ENCODE measurements around the gene P3H1. TPM values are rescaled to one million over a fixed set of nuclear protein-coding genes. Genes with fewer than 3 reads are reported as not detected.
A peak's percentile ranks its signal among the peaks of the same experiment; 100 is the strongest.

Gene P3H1
- total RNA-seq, 1 donor from 2014 or later = 8.6 TPM

DNA sequence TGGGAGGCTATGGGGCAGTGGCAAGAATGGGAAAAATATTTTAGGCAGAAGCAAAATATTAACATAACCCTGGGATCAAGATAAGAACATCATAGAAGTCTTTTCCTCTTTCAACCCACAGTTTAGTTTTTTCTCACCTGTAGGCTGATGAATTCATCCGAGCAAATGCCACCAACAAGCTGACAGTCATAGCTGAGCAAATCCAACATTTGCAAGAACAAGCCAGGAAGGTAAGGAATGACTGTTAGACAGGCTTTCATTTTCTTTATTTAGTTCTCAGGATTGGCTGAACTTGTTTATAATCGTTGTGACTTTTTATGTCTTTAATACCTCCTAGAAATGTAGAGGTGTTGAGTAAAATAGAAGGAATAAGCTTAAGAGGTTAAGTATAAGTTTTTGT is 6.6 kb upstream of the P3H1 start:
- intact Hi-C loops (cut with micrococcal nuclease) = no loop called here
- Histone ChIP-seq H3K36me3 (peaks cover 45% of the 10 kb centered on the region), H3K27me3 (ENCODE audit: low read depth) (no peaks in the 10 kb centered on the region), H3K4me3 (no peak overlapping the region), H3K27ac (replicated peaks) (no peak overlapping the region), H3K4me1 (peaks cover 38% of the 10 kb centered on the region), H3K9me3 (replicated peaks) (no peaks in the 10 kb centered on the region)
- DNase-seq = no peak
- TF ChIP-seq, protein P1, sequence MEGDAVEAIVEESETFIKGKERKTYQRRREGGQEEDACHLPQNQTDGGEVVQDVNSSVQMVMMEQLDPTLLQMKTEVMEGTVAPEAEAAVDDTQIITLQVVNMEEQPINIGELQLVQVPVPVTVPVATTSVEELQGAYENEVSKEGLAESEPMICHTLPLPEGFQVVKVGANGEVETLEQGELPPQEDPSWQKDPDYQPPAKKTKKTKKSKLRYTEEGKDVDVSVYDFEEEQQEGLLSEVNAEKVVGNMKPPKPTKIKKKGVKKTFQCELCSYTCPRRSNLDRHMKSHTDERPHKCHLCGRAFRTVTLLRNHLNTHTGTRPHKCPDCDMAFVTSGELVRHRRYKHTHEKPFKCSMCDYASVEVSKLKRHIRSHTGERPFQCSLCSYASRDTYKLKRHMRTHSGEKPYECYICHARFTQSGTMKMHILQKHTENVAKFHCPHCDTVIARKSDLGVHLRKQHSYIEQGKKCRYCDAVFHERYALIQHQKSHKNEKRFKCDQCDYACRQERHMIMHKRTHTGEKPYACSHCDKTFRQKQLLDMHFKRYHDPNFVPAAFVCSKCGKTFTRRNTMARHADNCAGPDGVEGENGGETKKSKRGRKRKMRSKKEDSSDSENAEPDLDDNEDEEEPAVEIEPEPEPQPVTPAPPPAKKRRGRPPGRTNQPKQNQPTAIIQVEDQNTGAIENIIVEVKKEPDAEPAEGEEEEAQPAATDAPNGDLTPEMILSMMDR (IDR thresholded peaks at IDR 0.05; ENCODE audit: borderline replicate concordance) = no peak

DNA sequence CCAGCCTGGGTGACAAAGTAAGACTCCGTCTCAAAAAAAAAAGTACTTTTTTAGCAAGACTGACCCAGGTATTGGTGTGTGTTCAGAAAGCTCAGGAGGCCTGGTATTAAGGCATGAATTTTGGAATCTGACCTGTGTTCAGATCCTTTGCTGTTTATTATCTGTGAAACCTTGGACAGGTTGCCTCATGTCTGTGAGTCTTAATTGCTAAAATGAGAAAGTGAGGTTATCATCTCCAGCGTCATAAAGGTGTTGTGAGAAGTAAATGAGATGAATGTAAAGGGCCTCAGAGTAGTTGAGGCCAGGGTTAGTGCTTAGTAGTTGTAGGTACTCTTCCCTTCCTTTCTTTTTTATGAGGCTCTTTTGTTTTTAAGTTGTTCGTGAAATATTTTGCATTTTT is 3.0 kb upstream of the P3H1 start:
- Histone ChIP-seq H3K4me1 (peaks cover 70% of the 10 kb centered on the region), H3K27me3 (ENCODE audit: low read depth) (no peaks in the 10 kb centered on the region)
- intact Hi-C loops (cut with micrococcal nuclease) = loop anchor here (5.0 kb wide), 1 partner anchor 77 kb away; the partner anchor contains the start of gene ZNF691

DNA sequence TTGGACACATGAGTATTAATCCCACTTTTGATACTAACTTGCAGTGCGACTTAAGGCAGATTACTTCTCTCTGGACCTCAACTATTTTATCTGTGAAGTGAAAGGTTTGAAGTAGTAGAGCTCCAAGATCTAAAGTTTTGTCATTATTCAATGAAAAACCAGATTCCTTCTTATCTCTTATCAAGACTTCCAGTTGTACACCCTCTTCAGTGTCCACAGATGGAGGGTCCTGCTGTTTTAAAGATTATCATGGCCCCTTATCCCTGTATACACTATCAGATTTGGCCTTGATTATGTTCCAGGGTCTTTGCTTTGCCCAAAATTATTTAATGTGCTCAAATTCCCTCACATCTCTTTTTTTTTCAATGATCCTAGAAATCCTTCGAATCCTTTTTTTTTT is 1.3 kb upstream of the P3H1 start:
- H3K36me3 ChIP-seq = no peaks in the 10 kb centered on the region
- H3K4me3 ChIP-seq = peak overlapping the region; percentile 87
- no peak for DNase-seq
- intact Hi-C loops (cut with micrococcal nuclease) = loop anchor here (5.0 kb wide), 1 partner anchor 79 kb away; the partner anchor contains the start of gene ZNF691
- H3K4me1 ChIP-seq = peaks cover 82% of the 10 kb centered on the region
- H3K9me3 ChIP-seq (replicated peaks) = no peaks in the 10 kb centered on the region
- TF ChIP-seq, protein P1 (IDR thresholded peaks at IDR 0.05; ENCODE audit: borderline replicate concordance) = no peak
- H3K27ac ChIP-seq (replicated peaks) = no peak overlapping the region
- H3K27me3 ChIP-seq (ENCODE audit: low read depth) = no peaks in the 10 kb centered on the region

More for the DNA sequence above, 3.0 kb upstream of the P3H1 start:
- Histone ChIP-seq H3K4me3 (no peak overlapping the region), H3K9me3 (replicated peaks) (no peaks in the 10 kb centered on the region), H3K36me3 (peaks cover 14% of the 10 kb centered on the region), H3K27ac (replicated peaks) (no peak overlapping the region)
- TF ChIP-seq, protein P1 (IDR thresholded peaks at IDR 0.05; ENCODE audit: borderline replicate concordance) = no peak
- no peak for DNase-seq

DNA sequence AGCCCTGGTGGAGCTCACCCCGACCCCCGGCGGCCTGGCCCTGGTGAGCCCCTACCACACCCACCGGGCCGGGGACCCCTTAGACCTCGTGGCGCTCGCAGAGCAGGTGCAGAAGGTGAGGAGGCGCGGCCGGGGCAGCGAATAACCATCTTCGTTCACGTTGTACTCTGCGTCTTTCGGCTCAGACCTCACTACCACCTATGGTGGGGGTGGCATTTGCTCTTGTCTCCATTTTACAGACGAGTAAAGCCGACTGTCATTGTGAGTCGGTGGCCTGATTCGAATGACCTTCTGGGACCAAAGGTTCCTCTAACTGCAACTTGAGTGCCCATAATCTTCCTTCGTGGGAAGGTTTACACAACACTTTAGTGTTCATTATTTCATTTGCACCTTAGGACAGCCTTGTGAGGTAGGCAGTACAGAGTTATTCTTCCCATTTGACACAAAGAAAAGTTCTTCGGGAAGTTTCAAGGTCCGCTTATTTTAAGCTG is 727 bp upstream of the P3H1 start:
- Histone ChIP-seq H3K4me1 (peaks cover 81% of the 10 kb centered on the region), H3K36me3 (no peaks in the 10 kb centered on the region), H3K4me3 (peak overlapping the region; percentile 87), H3K9me3 (replicated peaks) (no peaks in the 10 kb centered on the region), H3K27ac (replicated peaks) (peak overlapping the region; percentile 93), H3K27me3 (ENCODE audit: low read depth) (no peaks in the 10 kb centered on the region)
- TF ChIP-seq, protein P1 (IDR thresholded peaks at IDR 0.05; ENCODE audit: borderline replicate concordance) = no peak
- intact Hi-C loops (cut with micrococcal nuclease) = loop anchor here (5.0 kb wide), 1 partner anchor 80 kb away; the partner anchor contains the start of gene ZNF691
- no peak for DNase-seq

DNA sequence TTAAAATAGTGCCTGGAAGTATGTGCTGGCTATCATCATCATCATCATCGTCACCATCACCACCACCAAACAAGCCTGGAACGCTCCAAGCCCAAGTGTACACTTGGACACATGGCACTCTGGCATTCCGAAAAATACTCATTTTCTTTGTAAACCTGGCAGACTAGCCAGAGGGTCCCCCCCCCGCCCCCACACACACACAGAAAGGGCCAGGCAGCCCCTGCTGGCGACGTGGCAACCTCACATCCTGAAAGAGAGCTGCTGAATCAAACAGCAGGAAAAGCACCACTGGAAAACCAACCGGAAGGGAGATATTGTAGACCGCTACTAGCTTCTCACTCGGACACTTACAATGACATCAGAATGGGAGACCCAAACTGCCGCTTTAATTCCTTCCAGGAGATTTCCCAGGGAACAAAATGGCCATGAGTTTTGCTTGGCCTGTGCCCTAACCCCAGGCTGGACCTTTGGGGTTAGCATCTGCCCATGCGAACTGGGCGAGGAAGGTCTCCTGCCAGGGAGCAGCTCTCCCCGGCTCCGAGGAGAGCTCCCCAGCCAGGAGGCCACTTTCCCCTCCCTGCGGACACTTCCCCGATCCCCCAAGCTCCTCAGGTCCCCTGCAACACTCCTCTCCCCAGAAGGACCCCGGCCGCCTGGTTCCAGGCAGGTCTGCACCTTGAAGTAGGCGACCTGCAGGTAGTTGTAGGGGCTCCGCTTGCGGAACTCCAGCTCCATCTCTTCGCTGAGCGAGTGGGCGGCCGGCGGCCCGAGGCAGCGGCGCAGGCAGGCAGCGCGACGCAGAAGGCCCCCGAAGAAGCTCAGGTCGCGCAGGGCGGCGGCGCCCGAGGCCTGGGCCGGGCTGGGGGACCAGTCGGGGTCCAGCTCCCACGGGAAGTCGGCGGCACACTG is 742 bp downstream of the P3H1 start:
- H3K27me3 ChIP-seq (ENCODE audit: low read depth) = no peaks in the 10 kb centered on the region
- no peaks in the 10 kb centered on the region for H3K9me3 ChIP-seq (replicated peaks)
- peak overlapping the region; percentile 87 for H3K4me3 ChIP-seq
- DNase-seq = peak; percentile 32
- H3K27ac ChIP-seq (replicated peaks) = peak overlapping the region; percentile 93
- TF ChIP-seq, protein P1 (IDR thresholded peaks at IDR 0.05; ENCODE audit: borderline replicate concordance) = peak; percentile 58
- H3K36me3 ChIP-seq = peaks cover 13% of the 10 kb centered on the region
- intact Hi-C loops (cut with micrococcal nuclease) = loop anchor here (5.0 kb wide), 1 partner anchor 81 kb away; the partner anchor contains the start of gene ZNF691
- H3K4me1 ChIP-seq = peaks cover 69% of the 10 kb centered on the region

Measured in left ventricle myocardium inferior (tissue), 1 donor.